CD4-positive, CD25-positive, alpha-beta regulatory T cell (primary cell): ENCODE results near the gene CFAP90. TPM values are rescaled to one million over a fixed set of nuclear protein-coding genes. Genes with fewer than 3 reads are reported as not detected.

ENCODE experiments used
- ATAC-seq, 2 donors: fragments of 150-1000 bp; cut with Tn5 transposase; one replicate each; pipeline ENCODE4 v1.10.0; 2021; ENCODE audit warnings: low read depth in 2 of 2, moderate number of reproducible peaks in 2 of 2, moderate library complexity in 1 of 2
- DNase-seq, 3 donors: peaks; one replicate each; pipeline versions ENCODE4 v3.0.0 to v3.0.0-alpha.2; 2012 to 2022; ENCODE audit warnings: mixed read lengths in 1 of 3
- H3K27ac ChIP-seq: one replicate; pipeline ENCODE4 v1.7.0; 2013; ENCODE audit warnings: mild to moderate bottlenecking, low read length; ENCODE audit not compliant: insufficient read depth, poor library complexity, severe bottlenecking
- H3K27me3 ChIP-seq: one replicate; pipeline ENCODE4 v1.7.0; 2013; ENCODE audit warnings: low read length; ENCODE audit not compliant: control insufficient read depth, insufficient read depth
- H3K36me3 ChIP-seq: one replicate; pipeline ENCODE4 v1.7.0; 2013; ENCODE audit warnings: mild to moderate bottlenecking, low read length, moderate library complexity; ENCODE audit not compliant: control insufficient read depth, insufficient read depth
- H3K4me1 ChIP-seq: 2 replicates; pipeline ENCODE4 v1.7.0; 2013; ENCODE audit warnings: mild to moderate bottlenecking, low read length; ENCODE audit not compliant: insufficient read depth, control insufficient read depth, poor library complexity, severe bottlenecking
- H3K4me3 ChIP-seq: one replicate; pipeline ENCODE4 v1.7.0; 2013; ENCODE audit warnings: low read depth, mild to moderate bottlenecking, low read length, moderate library complexity
- H3K9me3 ChIP-seq, 2 experiments: 1 replicate in 1 of 2; 2 replicates in 1 of 2; pipeline ENCODE4 v1.7.0; 2013; ENCODE audit warnings: low read length in 2 of 2, mild to moderate bottlenecking in 1 of 2, moderate library complexity in 1 of 2; ENCODE audit not compliant: control insufficient read depth in 2 of 2
- H3K27ac Mint-ChIP-seq, 3 donors: one replicate each; pipeline ENCODE4 v1.8.0; 2020 to 2022; ENCODE audit warnings: mild to moderate bottlenecking in 3 of 3, mixed read lengths in 3 of 3, moderate library complexity in 2 of 3
- H3K27me3 Mint-ChIP-seq: one replicate; pipeline ENCODE4 v1.8.0; 2022; ENCODE audit warnings: mild to moderate bottlenecking, mixed read lengths
- H3K36me3 Mint-ChIP-seq: one replicate; pipeline ENCODE4 v1.8.0; 2020; ENCODE audit warnings: mixed read lengths
- H3K4me1 Mint-ChIP-seq, 4 donors: one replicate each; pipeline ENCODE4 v1.8.0; 2020 to 2022; ENCODE audit warnings: mixed read lengths in 4 of 4, mild to moderate bottlenecking in 1 of 4
- H3K4me3 Mint-ChIP-seq, 4 donors: one replicate each; pipeline ENCODE4 v1.8.0; 2020 to 2022; ENCODE audit warnings: mild to moderate bottlenecking in 4 of 4, mixed read lengths in 4 of 4, moderate library complexity in 3 of 4
- H3K9me3 Mint-ChIP-seq, 7 donors: one replicate each; pipeline ENCODE4 v1.8.0; 2020 to 2022; ENCODE audit warnings: mixed read lengths in 7 of 7, mild to moderate bottlenecking in 3 of 7, moderate library complexity in 2 of 7
- polyA plus RNA-seq, 4 donors: library from polyadenylated mRNA; unstranded; fragments of 300-500 nt; fragmentation: Illumina TruSeq; gene quantifications; one replicate each; pipeline ENCODE4 v1.2.3, GENCODE V29; 2021
- total RNA-seq: library from RNA; stranded (reverse); gene quantifications from one replicate; pipeline ENCODE4 v1.2.3, GENCODE V29; 2022

Gene CFAP90, protein sequence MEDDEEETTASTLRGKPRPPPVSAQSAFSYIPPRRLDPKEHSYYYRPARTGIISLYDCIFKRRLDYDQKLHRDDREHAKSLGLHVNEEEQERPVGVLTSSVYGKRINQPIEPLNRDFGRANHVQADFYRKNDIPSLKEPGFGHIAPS
- total RNA-seq (not detected), polyA plus RNA-seq (not detected)

DNA sequence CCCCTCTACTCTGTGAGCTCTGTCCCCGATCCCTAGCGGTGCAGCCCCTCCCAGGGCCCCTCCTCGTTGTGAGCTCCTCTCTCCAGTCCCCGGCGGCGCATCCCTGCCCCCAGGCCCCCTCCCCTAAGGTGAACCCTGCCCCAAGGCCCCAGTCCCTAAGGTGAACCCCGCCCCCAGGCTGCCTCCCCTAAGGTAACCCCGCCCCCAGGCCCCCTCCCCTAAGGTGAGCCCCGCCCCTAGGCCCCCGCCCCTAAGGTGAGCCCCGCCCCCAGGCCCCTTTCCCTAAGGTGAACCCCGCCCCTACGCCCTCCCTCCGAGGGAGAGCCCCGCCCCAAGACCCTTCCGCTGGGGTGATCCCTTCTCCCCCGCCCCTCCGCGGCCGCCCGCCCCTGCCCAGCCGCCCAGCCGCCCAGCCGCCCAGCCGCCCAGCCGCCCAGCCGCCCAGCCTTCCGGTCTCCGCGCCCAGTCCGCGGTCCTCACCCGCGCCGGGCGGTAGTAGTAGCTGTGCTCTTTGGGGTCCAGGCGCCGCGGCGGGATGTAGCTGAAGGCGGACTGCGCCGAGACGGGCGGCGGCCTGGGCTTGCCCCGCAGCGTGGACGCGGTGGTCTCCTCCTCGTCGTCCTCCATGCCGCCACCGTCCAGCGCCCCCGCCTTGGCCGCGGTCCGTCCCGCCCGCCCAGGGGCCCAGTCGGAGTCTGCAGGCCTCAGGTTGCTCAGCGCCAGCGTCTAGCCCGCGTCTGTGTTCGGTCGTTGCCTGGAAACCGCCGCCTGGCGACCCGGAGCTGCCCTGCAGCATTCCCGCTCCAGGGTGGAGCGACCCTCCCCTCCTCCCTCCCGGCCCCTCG, at the start of gene CFAP90:
Gene CFAP90 (minus strand): TSS at position 739 of the 845 bp plus-strand sequence. CDS start 112 bp downstream, at position 627.
- H3K4me3 Mint-ChIP-seq: peak within 1 kb of the TSS; percentile 80 to 93 (median 89)
- H3K27ac Mint-ChIP-seq: peak within 1 kb of the TSS in 1 of 3 donors; percentile 31
- ATAC-seq: peak; percentile 27 to 35

DNA sequence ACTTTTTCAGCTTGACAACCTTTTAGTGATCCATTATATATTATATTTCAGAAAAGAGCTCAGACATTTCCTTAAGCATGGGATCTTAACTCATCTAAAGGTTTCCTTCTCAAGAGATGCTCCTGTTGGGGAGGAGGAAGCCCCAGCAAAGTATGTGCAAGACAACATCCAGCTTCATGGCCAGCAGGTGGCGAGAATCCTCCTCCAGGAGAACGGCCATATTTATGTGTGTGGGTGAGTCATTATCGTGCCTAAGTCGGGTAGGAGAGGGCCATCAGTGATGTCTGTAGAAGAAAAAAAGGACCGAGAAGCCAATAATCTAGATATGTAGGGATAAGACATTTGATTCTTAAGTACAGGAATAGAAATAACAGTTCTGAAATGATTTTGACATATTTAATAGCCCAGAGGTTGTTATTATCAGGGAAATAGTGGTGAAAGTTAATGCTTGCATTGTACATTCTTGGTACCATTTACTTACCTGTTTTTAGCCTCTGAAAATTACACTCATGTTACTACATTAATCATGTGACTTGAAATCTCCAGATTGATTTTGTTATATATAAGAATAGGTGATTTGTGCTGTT, 46.2 kb upstream of the CFAP90 start:
- H3K36me3 ChIP-seq: peaks cover 98% of the 10 kb centered on the region
- H3K4me1 Mint-ChIP-seq: peaks cover 0 to 33% (median 5%) of the 10 kb centered on the region in 4 donors
- H3K36me3 Mint-ChIP-seq: peaks cover 60% of the 10 kb centered on the region
- H3K4me3 ChIP-seq: no peak overlapping the region
- no peaks in the 10 kb centered on the region for H3K9me3 Mint-ChIP-seq
- DNase-seq: peak in 1 of 3 donors; percentile 59
- H3K9me3 ChIP-seq: no peaks in the 10 kb centered on the region
- peak in 1 of 2 donors; percentile 39 for ATAC-seq
- no peaks in the 10 kb centered on the region for H3K27me3 ChIP-seq
- H3K4me1 ChIP-seq: no peaks in the 10 kb centered on the region
- H3K27ac ChIP-seq: no peak overlapping the region
- no peaks in the 10 kb centered on the region for H3K27me3 Mint-ChIP-seq
- H3K4me3 Mint-ChIP-seq: no peak overlapping the region
- no peak overlapping the region for H3K27ac Mint-ChIP-seq

More for the DNA sequence above, at the start of gene CFAP90:
- H3K27me3 Mint-ChIP-seq: peaks cover 64% of the 10 kb centered on the region
- Histone ChIP-seq H3K36me3 (no peaks in the 10 kb centered on the region), H3K27ac (no peak within 1 kb of the TSS), H3K9me3 (no peaks in the 10 kb centered on the region), H3K4me3 (no peak within 1 kb of the TSS), H3K4me1 (peaks cover 24% of the 10 kb centered on the region), H3K27me3 (peaks cover 26% of the 10 kb centered on the region)
- peaks cover 7 to 23% (median 12%) of the 10 kb centered on the region in 4 donors for H3K4me1 Mint-ChIP-seq
- H3K9me3 Mint-ChIP-seq: peaks cover 0 to 3% (median 0%) of the 10 kb centered on the region in 7 donors
- no peaks in the 10 kb centered on the region for H3K36me3 Mint-ChIP-seq
- peak in 1 of 3 donors; percentile 42 for DNase-seq

DNA sequence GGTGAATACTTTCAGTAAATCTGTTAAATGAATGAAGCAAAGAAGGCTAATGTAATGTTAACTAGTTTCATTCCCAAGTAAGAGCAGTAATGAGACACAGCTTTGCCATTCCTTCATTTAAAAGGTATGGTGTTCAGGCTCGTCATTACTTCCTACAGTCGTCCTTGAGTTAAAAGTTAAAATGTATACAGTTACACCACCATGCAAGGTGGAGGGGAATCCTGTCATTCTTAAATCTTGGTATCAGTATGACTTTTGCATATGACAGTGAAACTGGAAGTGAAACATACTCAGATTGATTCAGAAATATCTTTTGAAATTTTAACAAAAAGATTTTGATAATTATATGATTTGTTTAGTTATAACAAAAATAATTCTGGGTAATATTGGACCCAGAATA, 43.9 kb upstream of the CFAP90 start:
- no peak for ATAC-seq

DNA sequence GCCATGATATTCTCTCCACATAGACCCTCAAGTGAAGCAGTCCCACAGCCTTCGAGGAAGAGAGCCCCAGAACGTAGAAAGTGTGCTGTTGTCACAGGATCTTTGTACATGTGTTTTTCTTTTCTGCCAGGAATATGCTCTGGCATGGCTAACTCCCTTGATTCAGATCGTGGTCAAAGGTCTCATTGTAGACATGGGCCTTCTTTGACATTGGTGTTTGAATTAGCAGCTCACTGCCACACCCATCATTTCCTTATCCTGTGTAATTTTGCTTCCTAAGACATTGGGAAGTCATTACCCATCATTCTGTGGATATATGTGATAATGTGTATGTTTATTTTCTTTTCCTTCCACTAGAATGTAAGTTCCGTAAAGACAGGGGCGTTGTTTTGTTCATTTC, 43.5 kb upstream of the CFAP90 start:
- DNase-seq (no peak), ATAC-seq (no peak)
- H3K4me1 ChIP-seq: no peaks in the 10 kb centered on the region
- Mint-ChIP-seq H3K9me3 (no peaks in the 10 kb centered on the region), H3K4me1 (peaks cover 0 to 34% (median 5%) of the 10 kb centered on the region in 4 donors), H3K4me3 (no peak overlapping the region), H3K27me3 (no peaks in the 10 kb centered on the region), H3K27ac (peak overlapping the region in 2 of 3 donors; percentile 14 to 64), H3K36me3 (peaks cover 66% of the 10 kb centered on the region)
- H3K9me3 ChIP-seq: no peaks in the 10 kb centered on the region
- no peak overlapping the region for H3K27ac ChIP-seq
- H3K4me3 ChIP-seq: no peak overlapping the region
- H3K27me3 ChIP-seq: no peaks in the 10 kb centered on the region
- H3K36me3 ChIP-seq: peaks cover 95% of the 10 kb centered on the region

More for the DNA sequence above, 43.9 kb upstream of the CFAP90 start:
- Histone ChIP-seq H3K4me1 (no peaks in the 10 kb centered on the region), H3K4me3 (no peak overlapping the region), H3K9me3 (no peaks in the 10 kb centered on the region), H3K36me3 (peaks cover 95% of the 10 kb centered on the region), H3K27ac (no peak overlapping the region), H3K27me3 (no peaks in the 10 kb centered on the region)
- Mint-ChIP-seq H3K4me1 (peaks cover 0 to 34% (median 5%) of the 10 kb centered on the region in 4 donors), H3K4me3 (no peak overlapping the region), H3K27me3 (no peaks in the 10 kb centered on the region), H3K36me3 (peaks cover 68% of the 10 kb centered on the region), H3K9me3 (no peaks in the 10 kb centered on the region), H3K27ac (peak overlapping the region in 2 of 3 donors; percentile 14 to 64)
- DNase-seq: peak in 1 of 3 donors; percentile 26

DNA sequence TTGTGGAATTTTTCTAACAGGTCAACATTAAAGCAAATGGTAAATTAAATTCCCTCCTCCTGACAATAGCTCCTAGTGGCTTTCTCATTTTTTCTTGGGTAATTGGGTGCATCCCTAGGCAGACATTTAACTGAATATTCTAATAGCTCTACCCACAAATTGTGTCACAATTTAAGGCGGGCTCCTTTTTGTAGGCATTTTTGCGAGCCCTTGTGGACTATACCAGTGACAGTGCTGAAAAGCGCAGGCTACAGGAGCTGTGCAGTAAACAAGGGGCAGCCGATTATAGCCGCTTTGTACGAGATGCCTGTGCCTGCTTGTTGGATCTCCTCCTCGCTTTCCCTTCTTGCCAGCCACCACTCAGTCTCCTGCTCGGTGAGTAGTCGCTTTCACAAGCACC, 38.0 kb upstream of the CFAP90 start:
- Histone ChIP-seq H3K27me3 (no peaks in the 10 kb centered on the region), H3K4me1 (no peaks in the 10 kb centered on the region), H3K27ac (no peak overlapping the region), H3K36me3 (peaks cover 83% of the 10 kb centered on the region), H3K4me3 (no peak overlapping the region), H3K9me3 (no peaks in the 10 kb centered on the region)
- Mint-ChIP-seq H3K36me3 (peaks cover 61% of the 10 kb centered on the region), H3K27me3 (no peaks in the 10 kb centered on the region), H3K4me3 (no peak overlapping the region), H3K27ac (no peak overlapping the region), H3K9me3 (no peaks in the 10 kb centered on the region), H3K4me1 (peaks cover 6 to 22% (median 9%) of the 10 kb centered on the region in 4 donors)
- DNase-seq (no peak), ATAC-seq (no peak)

DNA sequence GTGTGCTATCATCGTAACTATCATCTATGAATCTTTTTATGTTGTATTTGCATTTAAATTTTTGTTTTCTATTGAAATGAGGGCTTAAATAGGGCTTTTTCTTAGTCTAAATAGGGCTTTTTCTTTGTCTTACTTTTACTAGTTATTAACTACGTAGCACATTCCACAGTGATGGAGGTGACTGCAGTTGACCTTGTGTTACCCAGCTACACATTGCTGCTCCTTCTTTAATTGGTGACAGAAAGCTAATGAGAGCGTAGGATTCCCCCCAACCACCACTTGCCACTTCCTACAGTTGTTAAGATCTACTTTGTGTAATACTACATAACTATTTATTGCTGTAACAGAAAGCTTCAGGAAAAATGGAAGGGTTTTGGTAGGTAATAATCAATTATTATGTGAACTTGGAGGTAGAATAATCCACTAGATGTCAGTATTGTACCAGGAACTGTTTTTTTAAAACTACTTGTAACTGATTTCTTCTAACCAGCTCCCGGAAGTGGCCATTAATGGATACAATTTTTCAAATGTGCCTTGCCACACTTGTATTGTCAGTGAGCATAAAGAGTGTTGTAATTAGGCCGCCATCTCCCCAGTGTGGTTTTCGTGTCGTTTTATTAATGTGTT, 36.0 kb upstream of the CFAP90 start:
- Mint-ChIP-seq H3K4me1 (peaks cover 7 to 21% (median 14%) of the 10 kb centered on the region in 4 donors), H3K9me3 (no peaks in the 10 kb centered on the region), H3K4me3 (no peak overlapping the region), H3K36me3 (peaks cover 47% of the 10 kb centered on the region), H3K27ac (peak overlapping the region in 1 of 3 donors; percentile 30), H3K27me3 (no peaks in the 10 kb centered on the region)
- Histone ChIP-seq H3K36me3 (peaks cover 82% of the 10 kb centered on the region), H3K4me1 (no peaks in the 10 kb centered on the region), H3K4me3 (no peak overlapping the region), H3K9me3 (no peaks in the 10 kb centered on the region), H3K27me3 (no peaks in the 10 kb centered on the region), H3K27ac (no peak overlapping the region)
- DNase-seq (peak in 2 of 3 donors; percentile 56), ATAC-seq (peak in 1 of 2 donors; percentile 52)

DNA sequence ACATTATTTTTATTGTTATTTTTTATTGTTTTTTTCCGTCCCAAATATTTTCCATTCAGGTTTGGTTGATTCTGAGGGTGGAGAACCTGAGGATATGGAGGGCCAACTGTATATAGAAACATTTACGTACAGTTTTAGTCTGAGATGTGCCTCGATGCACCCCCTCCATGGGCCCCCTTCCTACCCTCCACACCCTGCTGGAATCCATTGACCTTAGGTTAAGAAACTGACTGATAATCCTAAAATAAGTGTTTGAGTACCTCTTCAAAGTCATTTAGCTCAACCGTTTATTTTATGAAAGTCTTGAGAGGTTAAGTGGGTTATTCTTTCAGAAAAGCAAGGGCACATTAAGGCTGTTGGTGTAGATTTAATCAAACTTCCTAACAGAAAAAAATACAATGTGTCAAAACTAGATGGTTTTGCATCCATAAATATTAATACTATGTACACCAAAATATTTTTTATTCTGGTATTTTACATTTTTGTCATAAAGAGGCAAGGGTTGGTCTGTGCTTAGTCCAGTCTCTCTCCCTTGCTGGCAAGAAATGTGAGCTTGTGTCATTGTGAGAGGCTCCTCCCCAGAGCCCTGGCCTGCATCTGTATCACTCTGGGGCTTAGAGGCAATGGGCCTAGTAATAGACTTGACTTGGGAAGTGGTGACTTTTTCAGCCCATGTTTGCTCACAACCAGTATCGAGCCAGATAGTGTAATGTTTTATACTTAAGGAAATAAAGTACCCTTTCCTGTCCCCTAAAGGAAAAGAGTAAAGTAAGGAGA, 33.7 kb upstream of the CFAP90 start:
- H3K27ac Mint-ChIP-seq: peak overlapping the region in 2 of 3 donors; percentile 2 to 62
- H3K27me3 Mint-ChIP-seq: no peaks in the 10 kb centered on the region
- ATAC-seq (no peak), DNase-seq (no peak)
- H3K4me3 ChIP-seq: no peak overlapping the region
- no peaks in the 10 kb centered on the region for H3K9me3 ChIP-seq
- peaks cover 86% of the 10 kb centered on the region for H3K36me3 ChIP-seq
- no peaks in the 10 kb centered on the region for H3K9me3 Mint-ChIP-seq
- H3K36me3 Mint-ChIP-seq: peaks cover 48% of the 10 kb centered on the region
- peaks cover 14 to 37% (median 21%) of the 10 kb centered on the region in 4 donors for H3K4me1 Mint-ChIP-seq
- H3K4me3 Mint-ChIP-seq: no peak overlapping the region
- no peak overlapping the region for H3K27ac ChIP-seq
- peaks cover under 1% of the 10 kb centered on the region for H3K4me1 ChIP-seq
- H3K27me3 ChIP-seq: no peaks in the 10 kb centered on the region
